HPDE6-E6E7 (cell line): ENCODE results near the gene OLFM4.

Source experiments
- DNase-seq: peaks from one replicate; pipeline ENCODE4 v3.0.0; 2011; ENCODE audit warnings: missing footprints; ENCODE audit errors: extremely low spot score

Gene OLFM4

GRCh38 chr13:53014495-53015443 lies 13.8 kb upstream of the OLFM4 start:
- DNase-seq: no peak

GRCh38 chr13:53015971-53016370 lies 12.6 kb upstream of the OLFM4 start:
- no peak for DNase-seq

- no peak for DNase-seq
These were observed 11.1 kb upstream of the OLFM4 start for GRCh38 chr13:53017433-53017970.

DNA sequence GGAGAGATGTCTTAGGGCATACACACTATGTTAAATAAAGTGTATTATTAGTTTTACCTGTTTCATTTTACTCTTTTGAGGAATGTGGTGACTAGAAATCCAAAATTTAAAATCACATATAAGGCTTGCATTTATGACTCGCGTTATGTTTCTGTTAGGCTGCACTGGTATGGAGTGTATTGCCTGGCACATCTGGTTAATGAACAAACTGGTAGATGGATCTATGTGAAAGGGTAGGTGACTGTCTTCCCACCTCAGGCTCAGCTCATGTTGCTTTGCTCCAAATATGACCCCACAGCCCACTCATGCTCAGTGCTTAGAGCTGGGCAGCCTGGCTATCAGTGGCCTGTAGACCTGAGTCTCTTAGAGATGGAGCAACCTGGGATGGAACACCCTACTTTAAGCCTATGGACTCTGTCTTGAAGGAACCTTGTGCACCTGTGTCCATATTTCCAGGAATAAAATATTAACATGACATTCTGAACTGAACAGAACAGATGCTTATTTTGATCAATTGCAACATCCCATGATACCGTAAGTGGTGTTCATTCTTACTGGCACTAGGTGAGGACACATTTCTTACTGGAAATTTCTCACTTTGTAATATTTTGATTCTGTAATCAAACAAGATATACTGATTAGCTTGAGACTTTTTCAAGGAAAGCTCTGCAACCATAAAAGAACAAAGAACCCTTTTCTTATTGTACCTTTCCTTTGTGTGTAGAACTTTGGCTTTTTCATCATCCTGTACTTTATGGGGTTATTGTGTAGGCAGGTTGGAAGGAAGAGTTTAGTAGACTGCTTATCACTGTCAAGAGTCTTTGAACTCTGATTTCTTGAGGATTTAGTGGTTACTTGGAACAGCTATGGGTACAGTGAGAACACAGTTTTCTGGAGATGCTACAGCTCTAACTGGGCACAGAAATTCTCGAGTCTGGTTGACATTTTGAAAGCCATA lies 9.6 kb upstream of the OLFM4 start:
- no peak for DNase-seq

DNA sequence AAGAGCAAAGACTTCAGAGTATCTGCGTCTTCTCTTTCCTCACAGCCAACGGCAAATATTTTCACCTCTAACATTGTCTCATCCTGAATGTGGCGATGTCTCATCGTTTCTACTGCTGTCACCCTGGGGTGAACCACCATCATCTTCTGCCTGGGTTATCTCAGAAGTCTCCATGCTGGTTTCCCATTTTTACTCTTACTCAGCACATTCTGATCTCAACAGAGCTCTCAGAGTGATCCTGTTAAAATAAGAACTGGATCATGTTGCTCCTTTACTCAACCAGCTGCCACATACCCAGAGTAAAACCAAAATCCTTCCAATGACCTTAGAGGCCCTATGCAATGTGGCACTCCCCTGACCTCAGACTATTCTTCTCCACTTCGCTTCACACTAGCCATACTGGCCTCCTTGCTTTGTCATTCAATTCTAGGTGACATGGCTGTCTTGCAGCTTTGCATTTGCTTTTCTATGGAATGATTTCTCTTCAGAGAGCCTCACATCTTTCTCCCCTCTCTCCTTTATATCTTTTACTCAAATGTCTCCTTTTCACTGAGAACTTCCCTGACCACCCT lies 7.8 kb upstream of the OLFM4 start:
- DNase-seq: no peak

- no peak for DNase-seq
These were observed 5.4 kb upstream of the OLFM4 start for GRCh38 chr13:53023246-53023645.

- DNase-seq: no peak
These were observed 550 bp upstream of the OLFM4 start for GRCh38 chr13:53028063-53028462.

DNA sequence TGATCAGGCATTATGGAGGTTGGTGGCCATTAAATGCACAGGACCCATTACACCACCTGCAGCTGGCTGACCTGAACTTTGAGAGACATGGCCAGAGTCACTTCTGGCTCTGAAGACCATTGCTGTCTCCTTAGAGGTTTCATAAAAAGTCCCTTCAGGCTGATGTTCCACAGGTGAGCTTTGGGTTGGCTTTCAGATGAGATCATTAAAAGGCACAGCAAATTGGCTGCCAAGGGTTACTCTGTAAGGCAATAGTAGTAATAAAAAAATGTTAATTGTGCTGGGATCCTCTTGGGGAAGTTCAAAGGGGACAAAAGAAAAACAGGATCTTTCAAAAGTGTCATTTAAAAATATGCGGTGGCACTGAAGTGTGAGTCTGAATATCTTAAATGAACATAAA lies 4.2 kb downstream of the OLFM4 start:
- no peak for DNase-seq

DNA sequence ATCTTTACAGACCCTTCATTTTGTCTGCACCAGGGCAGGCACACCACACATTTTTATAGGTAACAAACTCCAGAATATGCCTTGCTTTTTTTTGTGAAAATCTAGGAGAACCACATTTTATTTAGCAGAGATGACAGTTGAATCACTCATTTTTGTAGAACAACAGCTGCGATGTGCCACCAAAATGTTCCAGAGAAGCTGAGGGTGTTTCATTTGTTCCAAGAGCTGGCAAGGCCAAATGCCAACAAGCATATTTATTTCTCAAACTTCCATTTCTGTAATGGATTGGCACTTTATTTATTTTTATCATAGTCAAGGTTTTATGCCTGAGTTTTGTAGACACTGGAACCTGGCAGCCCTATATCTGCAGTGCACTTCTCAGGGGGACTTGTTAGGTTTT lies 10.4 kb downstream of the OLFM4 start:
- DNase-seq: no peak

DNA sequence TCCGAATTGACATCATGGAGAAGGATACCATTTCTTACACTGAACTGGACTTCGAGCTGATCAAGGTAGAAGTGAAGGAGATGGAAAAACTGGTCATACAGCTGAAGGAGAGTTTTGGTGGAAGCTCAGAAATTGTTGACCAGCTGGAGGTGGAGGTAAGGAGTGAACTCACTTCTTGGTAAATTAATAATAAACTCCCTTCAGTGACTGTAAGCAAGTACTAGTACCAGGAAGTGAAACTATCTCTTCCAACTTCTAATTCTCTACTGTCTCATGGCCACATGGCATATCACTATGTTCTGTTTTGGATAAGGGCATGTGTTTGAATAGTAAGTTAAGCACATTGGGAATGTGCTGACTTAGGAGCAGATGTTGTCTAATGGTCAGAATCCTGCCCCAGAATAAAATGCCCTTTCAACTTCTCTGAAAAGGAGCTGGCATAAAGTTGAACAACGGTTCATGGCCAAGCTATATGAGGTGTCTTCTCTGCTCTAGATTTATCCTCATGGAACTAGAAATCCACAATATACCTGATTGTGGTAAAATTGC lies 13.4 kb downstream of the OLFM4 start:
- no peak for DNase-seq

GRCh38 chr13:53042877-53043276 lies 14.3 kb downstream of the OLFM4 start:
- DNase-seq: no peak

DNA sequence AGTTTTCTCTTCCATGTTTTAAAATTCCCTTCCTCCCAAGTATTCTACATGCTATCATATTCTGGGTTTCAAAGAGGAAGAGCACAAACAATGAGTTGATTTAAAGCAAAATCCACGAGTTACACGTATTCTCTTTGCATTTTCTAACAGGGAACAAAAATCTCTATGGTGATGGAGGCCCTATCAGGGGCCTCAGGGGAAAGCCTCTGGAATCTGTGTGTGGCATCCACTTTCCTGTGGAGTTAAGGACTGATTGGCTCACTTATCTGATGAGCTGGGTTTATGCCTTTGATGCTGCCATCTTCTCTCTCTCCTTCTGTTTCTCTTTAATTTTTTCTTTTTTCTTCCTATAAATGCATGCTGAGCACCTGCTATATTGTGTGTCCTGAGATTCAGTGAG lies 14.8 kb downstream of the OLFM4 start:
- DNase-seq: no peak

DNA sequence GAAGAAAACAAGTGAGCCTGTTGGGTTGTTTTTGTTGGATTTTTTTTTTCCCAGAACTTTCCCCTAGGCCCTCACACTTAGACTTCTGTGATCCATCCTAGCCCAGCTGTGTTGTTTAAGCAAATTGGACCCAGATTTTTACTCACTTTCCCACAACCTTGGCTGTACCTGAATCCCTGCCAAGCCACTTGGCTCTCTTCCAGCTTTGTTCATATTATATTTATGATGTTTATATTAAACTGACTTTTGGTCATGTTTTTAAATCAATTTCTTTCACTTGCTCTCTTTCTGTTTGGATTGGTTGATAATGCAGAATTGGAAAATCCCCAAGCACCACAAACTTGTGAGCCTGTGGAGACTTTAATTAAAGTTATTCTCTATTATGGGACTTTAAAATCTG lies 16.6 kb downstream of the OLFM4 start:
- DNase-seq: no peak

DNA sequence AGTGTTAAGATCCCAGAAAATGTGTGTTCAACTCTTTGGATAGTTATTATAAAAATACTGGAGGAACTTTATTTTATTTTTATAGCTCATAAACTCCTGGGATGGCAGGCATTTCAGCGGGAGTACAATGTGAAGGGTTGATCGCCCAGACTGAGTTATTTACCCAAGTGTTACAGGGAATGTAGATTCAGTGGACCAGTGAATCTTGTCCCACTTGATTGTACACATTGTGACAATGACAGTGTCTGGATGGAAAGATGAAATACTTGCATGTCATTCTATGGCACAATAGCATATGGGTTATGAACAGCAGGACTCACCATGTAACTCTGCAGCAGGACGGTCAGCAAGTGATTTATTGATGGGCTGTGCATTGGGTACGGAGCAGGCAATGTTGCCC lies 20.3 kb downstream of the OLFM4 start:
- no peak for DNase-seq

DNA sequence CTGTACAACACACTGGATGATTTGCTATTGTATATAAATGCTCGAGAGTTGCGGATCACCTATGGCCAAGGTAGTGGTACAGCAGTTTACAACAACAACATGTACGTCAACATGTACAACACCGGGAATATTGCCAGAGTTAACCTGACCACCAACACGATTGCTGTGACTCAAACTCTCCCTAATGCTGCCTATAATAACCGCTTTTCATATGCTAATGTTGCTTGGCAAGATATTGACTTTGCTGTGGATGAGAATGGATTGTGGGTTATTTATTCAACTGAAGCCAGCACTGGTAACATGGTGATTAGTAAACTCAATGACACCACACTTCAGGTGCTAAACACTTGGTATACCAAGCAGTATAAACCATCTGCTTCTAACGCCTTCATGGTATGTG lies 21.5 kb downstream of the OLFM4 start:
- DNase-seq: no peak

DNA sequence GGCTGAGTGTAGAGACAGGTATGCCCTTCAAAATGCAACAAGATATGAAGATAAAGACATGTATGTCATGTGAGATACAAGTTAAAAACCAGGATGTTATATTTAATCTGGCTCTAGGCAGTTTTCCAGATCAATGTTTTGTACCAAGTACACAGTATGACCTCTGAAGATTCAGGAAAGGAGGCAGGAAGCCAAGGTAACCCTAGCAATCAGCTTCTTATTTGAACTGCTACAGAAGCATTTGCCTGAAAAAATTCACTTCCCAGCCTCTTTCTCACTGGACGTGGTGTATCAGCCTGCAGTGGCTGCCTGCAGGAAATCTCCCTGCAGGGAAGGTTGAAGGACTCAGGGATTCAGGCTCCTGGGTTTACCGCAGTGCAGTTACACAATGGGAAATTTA lies 24.1 kb downstream of the OLFM4 start:
- no peak for DNase-seq

GRCh38 chr13:53054569-53054968 lies 26.0 kb downstream of the OLFM4 start:
- DNase-seq: no peak

DNA sequence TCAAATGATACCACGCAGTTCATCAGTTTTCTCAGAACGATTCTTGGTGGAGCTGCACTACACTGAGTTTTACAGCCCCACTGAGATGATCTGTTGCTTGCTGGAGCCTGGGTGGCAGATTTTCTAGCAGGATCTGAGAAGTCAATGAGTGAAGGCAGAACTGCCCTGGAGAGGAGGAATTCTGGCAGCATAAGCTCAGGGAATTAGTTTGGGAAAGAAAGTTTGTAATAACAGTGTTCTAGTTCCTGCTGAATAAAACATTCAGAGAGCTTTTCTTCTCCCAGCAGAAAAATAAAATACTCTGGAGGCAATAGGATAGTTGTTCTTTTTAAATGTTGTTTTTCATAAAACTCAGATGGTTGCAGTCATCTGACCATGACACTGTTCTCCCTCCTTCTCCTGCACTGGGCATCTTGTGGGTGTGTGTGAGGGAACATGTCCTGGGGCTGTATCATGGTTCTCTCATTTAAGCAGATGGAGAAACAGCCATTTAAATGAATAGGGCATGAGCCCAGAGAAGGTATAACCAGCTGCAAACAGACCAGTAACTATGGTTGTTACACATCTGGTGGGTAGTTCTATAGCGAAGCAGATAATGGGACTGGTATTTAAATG lies 29.6 kb downstream of the OLFM4 start:
- DNase-seq: no peak

DNA sequence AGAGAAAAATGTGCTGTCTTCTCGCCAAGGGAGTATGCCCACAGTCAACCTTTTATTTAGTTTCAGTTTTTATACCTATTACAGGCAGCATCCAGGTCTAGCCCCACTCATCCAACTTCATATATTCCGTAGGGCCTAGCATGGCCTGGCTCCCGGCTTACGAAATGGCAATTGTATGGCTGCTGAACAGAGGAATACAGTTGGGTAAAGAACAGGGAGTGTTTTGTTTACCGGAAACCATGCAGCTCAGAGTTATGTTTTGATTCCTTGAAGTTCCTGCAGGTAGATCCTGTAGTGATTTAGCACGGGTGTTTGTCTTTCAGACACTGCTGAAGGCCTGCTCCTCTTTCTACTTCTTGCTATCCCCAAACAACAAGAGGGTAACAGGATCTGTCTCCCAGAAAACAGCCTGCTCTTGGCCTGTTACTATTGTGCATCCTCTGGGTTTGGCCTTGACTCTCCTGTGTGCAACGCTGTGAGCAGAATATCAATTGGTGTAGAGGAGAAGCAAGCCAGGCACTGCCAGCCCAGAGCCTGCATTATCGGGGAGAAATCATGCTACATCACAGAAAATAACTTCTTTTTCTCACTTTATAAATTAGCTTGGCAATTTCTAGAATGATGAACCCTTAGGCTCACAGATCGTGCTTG lies 32.4 kb downstream of the OLFM4 start:
- no peak for DNase-seq

DNA sequence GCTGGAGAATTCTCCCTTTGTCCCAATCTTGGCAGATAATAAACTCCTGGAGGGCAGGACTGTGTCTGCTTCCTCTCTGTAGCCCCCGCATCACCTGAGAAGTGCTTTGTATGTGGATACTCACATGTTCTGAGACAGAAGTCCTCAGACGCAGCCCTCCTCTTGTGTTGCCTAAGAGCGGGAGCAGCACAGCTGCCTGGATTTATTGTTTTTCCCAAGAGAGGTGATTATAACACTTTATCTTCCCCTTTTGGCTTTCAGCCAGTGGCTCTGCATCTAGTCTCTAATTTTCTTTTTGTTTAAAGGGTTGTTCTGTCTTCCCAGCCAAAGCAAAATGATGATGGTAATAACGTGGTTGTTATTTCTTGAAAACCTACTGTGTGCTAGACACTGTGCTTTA lies 36.1 kb downstream of the OLFM4 start:
- DNase-seq: no peak

GRCh38 chr13:53066411-53066810 lies 37.8 kb downstream of the OLFM4 start:
- DNase-seq: no peak
